Activated CD4-positive, alpha-beta T cell treated with anti-CD3 and anti-CD28 coated beads, Interleukin-2, amount 50 U/mL, for 4 hours (primary cell): ENCODE measurements around the gene KDELR3.

Source experiments
- DNase-seq, 2 experiments: peaks; one replicate each; pipeline ENCODE4 v3.0.0-alpha.2; 2020

KDELR3 gene

GRCh38 chr22:38440747-38441350 is 27.0 kb upstream of the KDELR3 start:
- no peak for DNase-seq

- no peak for DNase-seq
Observed at GRCh38 chr22:38441620-38442287, 26.1 kb upstream of the KDELR3 start.

GRCh38 chr22:38442967-38443627 is 24.8 kb upstream of the KDELR3 start:
- no peak for DNase-seq

- no peak for DNase-seq
Observed at GRCh38 chr22:38443628-38444521, 24.0 kb upstream of the KDELR3 start.

DNA sequence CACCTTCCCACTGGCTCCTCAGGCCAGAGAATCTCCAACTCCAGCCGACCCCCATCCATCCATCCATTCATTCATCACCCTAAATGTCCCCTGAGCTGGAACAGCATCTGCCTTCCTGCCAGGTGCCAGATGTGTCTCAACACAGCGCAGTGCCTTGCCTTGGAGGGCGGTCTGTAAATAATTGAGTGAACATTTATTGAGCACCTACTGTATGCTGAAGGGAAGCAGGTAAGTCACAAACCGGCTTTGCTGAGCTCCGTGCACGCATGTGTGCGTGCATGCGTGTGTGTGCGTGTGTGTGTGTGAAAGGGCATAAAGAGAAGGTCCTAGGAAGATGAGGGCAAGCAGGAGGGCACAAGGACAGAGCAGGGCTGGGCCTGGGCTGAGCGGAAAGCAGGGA is 23.1 kb upstream of the KDELR3 start:
- no peak for DNase-seq

DNA sequence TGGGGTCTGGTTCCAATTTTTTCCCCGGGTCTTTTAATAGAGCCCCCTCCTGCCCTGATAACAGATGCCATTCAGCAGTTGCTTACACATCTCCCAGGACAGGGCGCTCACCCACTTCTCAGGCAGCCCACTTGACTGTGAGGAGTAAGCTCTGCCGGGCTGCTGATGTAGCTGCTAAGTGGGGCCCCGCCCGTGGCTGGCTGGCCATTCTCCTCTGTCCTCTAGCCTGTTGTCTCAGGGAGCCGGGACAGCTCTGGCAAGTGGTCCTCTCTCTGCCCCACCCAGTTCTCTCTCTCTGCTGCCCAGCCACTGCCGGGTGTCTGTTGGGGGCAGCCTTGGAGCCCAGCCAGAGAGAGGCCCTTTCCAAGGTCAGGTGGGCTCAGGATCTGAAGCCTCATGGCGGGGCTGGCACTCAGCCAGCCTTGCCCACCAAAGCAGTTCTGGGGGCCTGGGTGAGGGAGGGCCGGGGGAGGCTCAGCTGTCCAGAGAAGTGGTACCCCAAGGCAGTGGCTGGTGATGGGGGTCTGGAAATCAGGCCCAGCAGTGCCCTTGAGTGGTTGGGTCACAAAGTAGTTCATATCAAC is 21.8 kb upstream of the KDELR3 start:
- DNase-seq = no peak

- DNase-seq = no peak
Observed at GRCh38 chr22:38448945-38449745, 18.8 kb upstream of the KDELR3 start.

GRCh38 chr22:38449776-38450175 is 18.1 kb upstream of the KDELR3 start:
- no peak for DNase-seq

- no peak for DNase-seq
Observed at GRCh38 chr22:38450234-38450797, 17.6 kb upstream of the KDELR3 start.

- no peak for DNase-seq
Observed at GRCh38 chr22:38451404-38451803, 16.5 kb upstream of the KDELR3 start.

DNA sequence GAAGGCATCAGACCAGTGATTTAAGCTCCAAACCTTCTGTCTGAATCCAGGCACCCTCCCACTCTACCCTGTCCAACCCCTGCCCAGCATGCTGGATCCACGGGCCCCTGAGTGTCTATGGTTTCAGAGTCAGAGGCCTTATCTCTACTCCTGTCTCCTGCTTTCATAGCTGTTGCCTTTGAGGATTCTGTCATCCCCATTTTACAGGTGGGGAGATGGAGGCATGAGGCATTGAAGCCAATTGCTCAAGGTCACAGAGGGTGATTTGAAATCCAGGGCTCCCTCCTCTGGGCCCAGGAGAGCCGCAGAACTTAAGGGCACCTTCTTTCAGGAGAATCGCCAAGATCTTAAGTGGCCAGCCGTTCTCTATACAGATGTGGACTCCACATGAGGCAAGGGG is 16.0 kb upstream of the KDELR3 start:
- DNase-seq = no peak

DNA sequence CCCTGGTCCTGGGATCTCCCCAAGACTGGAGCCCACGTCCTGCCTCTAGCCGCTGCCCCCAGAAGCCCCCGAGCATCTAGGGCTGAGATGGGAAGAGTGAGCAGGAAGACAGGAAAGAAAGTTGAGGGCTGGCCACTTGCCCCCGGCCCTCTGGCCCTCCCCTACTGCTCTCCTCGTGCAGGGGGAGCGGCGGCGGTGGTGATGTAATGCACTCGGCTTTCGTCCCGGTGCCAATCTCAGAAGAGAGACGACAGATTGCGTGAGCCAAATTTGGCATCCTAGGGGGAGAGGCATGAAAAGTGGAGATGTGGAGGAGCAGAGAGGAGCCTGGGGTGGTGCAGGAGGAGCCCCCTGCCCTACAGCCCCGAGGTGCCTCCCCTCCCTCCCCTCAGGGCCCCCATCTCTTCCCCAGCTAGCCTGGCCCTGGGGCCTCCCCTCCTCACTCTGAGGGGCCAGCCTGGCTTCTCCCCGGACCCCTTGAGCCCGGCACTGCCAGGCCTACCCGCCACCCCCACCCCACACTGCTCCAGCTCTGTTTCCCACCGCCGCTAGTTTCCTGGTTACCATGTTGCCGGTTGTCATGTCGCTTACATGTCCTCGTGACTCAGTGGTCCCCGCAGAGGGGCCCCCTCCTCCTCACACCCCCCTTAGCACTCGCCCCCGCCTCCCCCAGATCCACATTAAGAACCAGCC is 15.4 kb upstream of the KDELR3 start:
- DNase-seq = no peak

- DNase-seq = no peak
Observed at GRCh38 chr22:38453066-38453672, 14.7 kb upstream of the KDELR3 start.

DNA sequence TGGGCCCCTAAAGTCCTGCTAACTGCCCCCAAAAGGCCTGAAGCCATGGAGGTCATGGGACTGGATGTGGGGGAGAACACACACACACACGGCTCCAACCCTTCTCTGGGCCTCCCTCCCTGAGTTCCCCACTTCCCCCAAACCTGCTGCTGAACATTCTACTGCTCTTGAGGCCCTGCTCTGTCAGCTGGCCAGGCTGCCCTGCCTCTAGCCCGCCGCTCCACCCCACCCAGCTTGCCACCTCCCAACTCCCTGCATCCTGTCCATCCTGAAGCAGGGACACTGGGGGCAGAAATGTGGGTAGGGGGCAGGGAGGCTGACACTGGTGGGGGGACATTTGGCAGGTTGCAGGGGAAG is 13.9 kb upstream of the KDELR3 start:
- no peak for DNase-seq

- peak in 1 of 2 experiments; percentile 9 for DNase-seq
Observed at GRCh38 chr22:38454353-38455075, 13.4 kb upstream of the KDELR3 start.

DNA sequence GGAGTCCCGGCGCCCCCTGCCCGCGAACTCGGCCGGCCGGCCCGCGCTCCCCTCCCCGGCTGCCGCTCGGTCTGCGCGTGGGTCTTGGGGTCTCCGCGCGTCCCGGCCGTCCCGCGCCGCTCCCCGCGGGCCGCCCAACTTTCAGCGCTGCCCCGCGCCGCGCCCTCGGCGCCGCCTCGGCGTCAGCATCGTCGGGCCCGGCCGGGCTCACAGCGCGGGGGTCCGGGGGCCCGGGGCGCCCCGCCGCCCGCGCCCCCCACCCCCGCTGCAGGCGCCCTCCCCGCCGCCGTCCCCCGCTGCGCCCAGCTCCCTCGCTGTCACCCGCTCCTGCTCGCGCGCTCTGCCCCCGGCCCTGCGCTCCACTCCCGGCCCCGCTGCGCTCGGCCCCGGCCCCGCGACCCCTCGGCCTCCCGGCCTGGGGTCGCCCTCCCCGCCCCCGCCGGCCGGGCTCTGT is 12.8 kb upstream of the KDELR3 start, which contains the start of gene KCNJ4:
TSS of gene KCNJ4 (minus strand) at position 124 of the 454 bp plus-strand sequence. CDS start 27,067 bp downstream, outside the sequence.
- DNase-seq = no peak

DNA sequence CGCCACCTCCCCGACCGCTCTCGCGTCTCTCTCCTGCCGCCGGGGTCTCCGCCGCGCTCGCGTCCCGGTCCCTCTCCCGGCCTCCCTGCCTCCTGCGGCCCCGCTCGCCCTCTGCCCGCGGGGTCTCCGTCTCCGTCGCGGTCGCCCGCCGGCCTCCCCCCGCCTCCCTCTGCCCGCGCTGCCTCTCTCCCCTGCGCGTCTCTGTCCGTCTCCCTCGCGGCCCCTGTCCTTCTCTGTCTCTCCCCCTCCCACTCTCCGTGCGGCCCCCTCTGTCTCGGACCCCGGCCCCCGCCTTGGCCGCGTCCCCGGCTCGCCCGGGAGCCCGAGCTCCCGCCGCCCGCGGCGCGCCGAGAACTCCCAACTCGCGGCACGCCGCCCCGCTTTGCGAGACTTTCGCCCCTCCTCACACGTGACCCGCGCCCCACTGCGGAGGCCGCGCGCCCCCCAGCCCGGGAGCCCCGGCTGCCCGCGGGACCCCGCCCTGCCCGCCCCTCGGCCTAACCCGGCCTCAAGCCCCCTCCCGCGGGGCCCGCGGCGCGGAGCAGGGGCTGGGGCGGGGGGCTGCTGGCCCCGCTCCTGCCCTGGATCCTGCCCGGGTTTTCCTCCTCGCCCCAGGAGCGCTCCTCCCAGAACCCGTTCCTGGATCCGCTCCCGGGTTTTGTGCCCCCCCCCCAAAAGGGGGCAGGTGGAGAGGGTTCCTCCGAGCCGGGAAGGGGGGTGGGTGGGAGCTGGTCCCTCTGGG is 12.2 kb upstream of the KDELR3 start:
- DNase-seq = no peak

DNA sequence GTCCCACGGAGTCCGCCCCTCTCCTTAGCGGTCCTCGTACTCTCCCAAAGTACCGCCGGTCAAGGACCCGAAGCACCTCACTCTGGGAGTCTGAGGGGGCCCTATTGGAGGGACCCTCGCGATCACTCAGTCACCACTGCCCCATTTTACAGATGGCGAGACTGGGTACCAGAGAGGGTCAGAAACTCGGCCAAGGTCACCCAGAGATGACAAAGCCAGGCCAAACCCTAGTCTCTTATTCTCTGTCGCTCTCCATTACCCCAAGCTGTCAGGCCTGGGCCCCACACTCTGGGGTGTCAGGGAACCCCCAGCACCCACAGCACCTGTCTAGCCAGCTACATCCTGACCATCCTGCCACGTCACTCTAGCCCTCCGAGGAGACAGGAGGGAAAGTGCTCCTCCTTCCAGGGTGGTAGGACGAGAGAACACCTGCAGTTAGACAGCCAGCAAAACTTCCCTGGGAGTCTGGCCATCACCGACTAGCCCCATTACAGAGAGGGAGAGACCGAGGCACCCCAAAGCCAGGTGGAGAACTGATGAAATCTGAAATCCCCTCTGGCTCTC is 11.5 kb upstream of the KDELR3 start:
- DNase-seq = no peak
